ENCODE results near the gene CT47C1. TPM values are rescaled to one million over a fixed set of nuclear protein-coding genes. Genes with fewer than 3 reads are reported as not detected.

The CT47C1 gene
- total and polyA plus RNA-seq, 2 of the 8 experiments (the other 6 are each of a cell fraction or from before 2014, with no cell fraction given), result not detected

GRCh38 chrX:119071381-119071780 lies 1.4 kb upstream of the CT47C1 start (continued):
- no peak for TF ChIP-seq ASH2L (IDR thresholded peaks at IDR 0.05; ENCODE audit: low read length)
- no peak for TF ChIP-seq EGR1 (IDR thresholded peaks at IDR 0.05; ENCODE audit: borderline replicate concordance, low read depth, low read length)
- no peak for TF ChIP-seq CBX5 (IDR thresholded peaks at IDR 0.05; ENCODE audit: low read depth, low read length)
